Measurements from ENCODE around the gene RPL35A.

Gene RPL35A

DNA sequence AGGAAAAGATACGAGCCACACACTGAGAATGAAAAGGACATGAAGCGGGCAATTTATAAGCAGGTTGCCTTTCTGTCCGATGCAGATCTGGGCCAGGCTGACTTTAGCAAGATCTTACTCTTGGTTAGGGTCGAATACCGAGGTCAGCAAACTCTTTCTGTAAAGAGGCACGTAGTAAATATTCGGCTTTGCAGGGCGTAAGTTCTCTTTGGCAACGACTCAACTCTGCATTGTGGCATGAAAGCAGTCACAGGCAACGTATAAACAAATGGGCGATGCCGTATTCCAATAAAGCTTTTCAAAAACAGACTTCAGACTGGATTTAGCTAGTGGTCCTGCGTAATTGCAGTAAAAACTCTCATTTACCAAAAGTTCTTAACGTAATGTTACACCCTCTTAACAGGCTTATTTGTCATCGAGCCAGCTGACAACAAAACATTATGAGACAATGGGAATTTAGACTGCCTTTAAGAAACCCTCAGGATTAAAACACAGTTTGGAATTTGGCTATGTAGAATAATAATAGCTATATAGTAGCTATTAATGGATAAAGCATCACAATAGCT is 13.1 kb upstream of the RPL35A start:
- TF ChIP-seq, protein P1, sequence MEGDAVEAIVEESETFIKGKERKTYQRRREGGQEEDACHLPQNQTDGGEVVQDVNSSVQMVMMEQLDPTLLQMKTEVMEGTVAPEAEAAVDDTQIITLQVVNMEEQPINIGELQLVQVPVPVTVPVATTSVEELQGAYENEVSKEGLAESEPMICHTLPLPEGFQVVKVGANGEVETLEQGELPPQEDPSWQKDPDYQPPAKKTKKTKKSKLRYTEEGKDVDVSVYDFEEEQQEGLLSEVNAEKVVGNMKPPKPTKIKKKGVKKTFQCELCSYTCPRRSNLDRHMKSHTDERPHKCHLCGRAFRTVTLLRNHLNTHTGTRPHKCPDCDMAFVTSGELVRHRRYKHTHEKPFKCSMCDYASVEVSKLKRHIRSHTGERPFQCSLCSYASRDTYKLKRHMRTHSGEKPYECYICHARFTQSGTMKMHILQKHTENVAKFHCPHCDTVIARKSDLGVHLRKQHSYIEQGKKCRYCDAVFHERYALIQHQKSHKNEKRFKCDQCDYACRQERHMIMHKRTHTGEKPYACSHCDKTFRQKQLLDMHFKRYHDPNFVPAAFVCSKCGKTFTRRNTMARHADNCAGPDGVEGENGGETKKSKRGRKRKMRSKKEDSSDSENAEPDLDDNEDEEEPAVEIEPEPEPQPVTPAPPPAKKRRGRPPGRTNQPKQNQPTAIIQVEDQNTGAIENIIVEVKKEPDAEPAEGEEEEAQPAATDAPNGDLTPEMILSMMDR (IDR thresholded peaks at IDR 0.05; ENCODE audit: control extremely low read depth, extremely low read depth, low read depth, missing control alignments): no peak
- DNase-seq (ENCODE audit: extremely low spot score): no peak
- POLR2A ChIA-PET: no interaction called here
- CTCF ChIA-PET: interaction anchor here (2.3 kb wide), 1 partner anchor 32 kb away, joined by 7 read pairs; no protein-coding TSS in a partner anchor

DNA sequence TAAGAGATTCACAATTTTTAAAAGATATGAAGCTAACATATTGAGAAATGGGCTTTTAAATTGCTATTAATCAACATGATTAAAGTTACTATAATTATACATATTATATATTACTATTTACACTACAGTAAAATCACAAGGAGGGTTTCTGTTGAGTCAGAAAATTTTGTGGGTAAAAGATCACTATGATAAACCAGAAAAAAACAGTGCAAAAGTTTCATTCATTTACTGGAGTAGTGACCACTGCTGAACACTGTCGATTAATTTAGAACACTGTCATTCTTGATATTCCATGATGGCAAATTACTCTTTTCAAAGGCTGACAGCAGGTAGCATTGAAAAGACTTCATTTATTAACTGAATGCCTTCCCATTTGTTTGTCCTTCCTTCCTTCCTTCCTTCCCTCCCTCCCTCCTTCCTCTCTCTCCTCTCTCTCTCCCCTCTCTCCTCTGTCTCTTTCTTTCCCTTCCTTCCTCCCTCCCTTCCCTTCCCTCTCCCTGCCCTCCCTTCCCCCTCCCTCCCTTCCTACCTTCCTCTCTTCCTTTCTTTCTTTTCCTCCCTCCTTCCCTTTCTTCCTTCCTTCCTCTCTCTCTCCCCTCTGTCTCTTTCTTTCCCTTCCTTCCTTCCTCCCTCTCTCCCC is 9.1 kb upstream of the RPL35A start:
- no peak for DNase-seq (ENCODE audit: extremely low spot score)
- POLR2A ChIA-PET: no interaction called here
- TF ChIP-seq, protein P1 (IDR thresholded peaks at IDR 0.05; ENCODE audit: control extremely low read depth, extremely low read depth, low read depth, missing control alignments): no peak
- CTCF ChIA-PET: interaction anchor here (3.1 kb wide), 1 partner anchor 31 kb away, joined by 13 read pairs; no protein-coding TSS in a partner anchor

DNA sequence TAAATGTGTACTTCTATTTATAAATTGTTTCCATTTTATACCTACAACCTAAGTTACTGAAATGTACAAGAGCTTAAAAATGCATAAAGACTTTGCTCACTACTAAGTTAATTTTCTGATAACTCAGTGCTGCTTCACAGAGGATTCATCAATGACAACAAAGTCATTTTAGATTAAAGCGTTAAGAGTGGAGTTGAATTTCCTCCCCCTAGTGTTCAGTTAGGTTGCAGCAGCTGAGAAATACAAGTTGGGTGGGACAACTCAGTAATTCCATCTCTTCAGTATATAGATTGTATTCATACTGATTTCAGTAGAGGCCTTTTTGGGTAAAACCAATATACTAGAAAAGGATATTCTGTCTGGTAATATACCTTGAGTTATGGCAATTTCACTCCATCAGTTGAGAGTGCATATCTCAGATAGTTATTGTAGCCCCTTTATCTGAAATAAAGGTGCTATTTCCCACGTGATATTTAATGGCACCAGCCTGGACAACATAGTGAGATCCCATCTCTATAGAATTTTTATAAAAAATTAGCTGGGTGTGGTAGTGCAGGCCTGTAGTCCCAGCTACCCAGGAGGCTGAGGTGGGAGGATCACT is 6.9 kb upstream of the RPL35A start:
- TF ChIP-seq, protein P1 (IDR thresholded peaks at IDR 0.05; ENCODE audit: control extremely low read depth, extremely low read depth, low read depth, missing control alignments): peak; percentile 58
- peak; percentile 49 for DNase-seq (ENCODE audit: extremely low spot score)
- ChIA-PET POLR2A (no interaction called here), CTCF (interaction anchor here (1.2 to 5.2 kb wide), 13 partner anchors 8 to 344 kb away, joined by 3 to 43 read pairs (median 5); no protein-coding TSS in a partner anchor)

DNA sequence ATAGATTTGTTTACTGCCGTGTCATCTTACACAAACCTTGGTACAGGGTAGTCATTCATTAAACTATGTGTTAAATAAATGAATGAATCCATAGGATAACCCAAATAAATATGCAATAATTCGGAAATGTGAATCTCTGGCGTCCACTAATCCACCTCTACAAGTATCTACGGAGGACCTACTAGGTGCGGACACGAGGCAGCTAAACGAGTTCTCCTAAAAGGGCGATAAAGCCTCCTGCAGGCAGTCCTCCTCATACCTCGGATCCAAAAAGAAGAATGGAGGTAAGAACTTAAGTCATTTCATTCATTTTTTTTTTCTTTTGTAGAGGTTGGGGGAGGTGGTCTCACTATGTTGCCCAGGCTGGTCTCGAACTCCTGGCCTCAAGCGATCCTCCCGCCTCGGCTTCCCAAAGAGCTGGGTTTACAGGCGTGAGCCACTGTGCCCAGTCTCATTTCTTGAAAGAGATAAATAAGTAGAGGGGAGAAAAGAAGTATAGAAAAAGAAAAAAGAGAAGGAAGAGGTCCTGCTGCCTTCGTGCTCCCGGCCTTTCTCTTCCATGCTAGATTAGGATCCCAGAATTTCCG is 706 bp upstream of the RPL35A start:
- ChIA-PET CTCF (interaction anchor here (0.9 to 1.3 kb wide), 2 partner anchors 10 to 46 kb away, joined by 3 to 5 read pairs; a partner anchor contains a TSS), POLR2A (interaction anchor here (0.5 kb wide), 1 partner anchor 29 kb away, joined by 3 read pairs; no protein-coding TSS in a partner anchor)
- TF ChIP-seq, protein P1 (IDR thresholded peaks at IDR 0.05; ENCODE audit: control extremely low read depth, extremely low read depth, low read depth, missing control alignments): no peak
- DNase-seq (ENCODE audit: extremely low spot score): no peak

DNA sequence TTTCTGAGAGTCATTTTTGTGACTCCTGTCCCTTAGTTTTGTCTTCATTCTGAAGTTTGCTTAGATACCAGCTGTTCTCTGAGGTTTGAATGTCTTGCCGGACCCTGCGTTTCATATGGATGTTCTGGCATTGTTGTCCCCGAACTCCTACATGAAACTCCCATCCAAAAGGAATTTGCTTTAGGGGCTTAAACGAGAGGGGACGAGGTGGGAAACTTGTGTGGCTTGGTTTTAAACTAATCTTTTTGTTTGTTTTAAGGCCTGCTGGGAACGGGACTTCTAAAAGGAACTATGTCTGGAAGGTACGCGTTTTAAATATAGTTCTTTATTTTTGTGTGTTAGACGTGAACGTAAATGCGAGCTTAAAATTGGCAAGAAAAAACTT is 679 bp downstream of the RPL35A start:
- POLR2A ChIA-PET: no interaction called here
- DNase-seq (ENCODE audit: extremely low spot score): no peak
- TF ChIP-seq, protein P1 (IDR thresholded peaks at IDR 0.05; ENCODE audit: control extremely low read depth, extremely low read depth, low read depth, missing control alignments): no peak
- CTCF ChIA-PET: interaction anchor here (1.7 kb wide), 1 partner anchor 45 kb away, joined by 5 read pairs; no protein-coding TSS in a partner anchor

DNA sequence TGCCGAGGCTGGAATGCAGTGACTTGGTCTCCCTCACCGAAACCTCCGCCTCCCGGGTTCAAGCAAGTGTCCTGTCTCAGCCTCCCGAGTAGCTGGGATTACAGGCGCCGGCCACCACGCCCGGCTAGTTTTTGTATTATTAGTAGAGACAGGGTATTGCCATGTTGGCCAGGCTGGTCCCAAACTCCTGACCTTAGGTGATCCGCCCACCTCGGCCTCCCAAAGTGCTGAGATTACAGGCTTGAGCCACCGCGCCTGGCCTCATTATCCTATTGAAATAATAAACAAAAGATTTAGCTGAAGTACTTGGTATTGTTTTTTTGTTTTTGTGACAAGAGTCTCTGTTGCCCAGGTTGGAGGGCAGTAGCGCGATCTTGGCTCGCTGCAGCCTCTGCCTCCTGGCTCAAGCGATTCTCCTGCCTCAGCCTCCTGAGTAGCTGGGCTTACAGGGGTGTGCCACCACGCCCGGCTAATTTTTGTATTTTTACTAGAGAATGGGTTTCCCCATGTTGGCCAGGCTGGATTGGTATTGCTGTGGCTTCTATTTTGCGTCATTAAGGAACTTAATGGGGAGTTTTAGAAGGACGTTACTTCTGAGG is 1.5 kb downstream of the RPL35A start:
- no peak for DNase-seq (ENCODE audit: extremely low spot score)
- ChIA-PET POLR2A (interaction anchor here (0.6 kb wide), 1 partner anchor 200 kb away, joined by 5 read pairs; no protein-coding TSS in a partner anchor), CTCF (interaction anchor here (1.7 kb wide), 1 partner anchor 46 kb away, joined by 5 read pairs; no protein-coding TSS in a partner anchor)
- TF ChIP-seq, protein P1 (IDR thresholded peaks at IDR 0.05; ENCODE audit: control extremely low read depth, extremely low read depth, low read depth, missing control alignments): no peak
